ENCODE results near the gene BEST1. TPM values are rescaled to one million over a fixed set of nuclear protein-coding genes. Genes with fewer than 3 reads are reported as not detected.

BEST1 gene
- total and polyA plus RNA-seq, 2 of the 13 experiments (the other 11 are each of a cell fraction or from before 2014, with no cell fraction given): 0.09 to 0.65 TPM

GRCh38 chr11:61971248-61972111 is 21.3 kb downstream of the BEST1 start (continued):
- TF ChIP-seq ZNF264 (CRISPR knock-in tag; IDR thresholded peaks at IDR 0.05) (0 out of 2 replicates have a peak, but pooled peaks have one; percentile 24), ZNF230 (CRISPR knock-in tag; IDR thresholded peaks at IDR 0.05) (0 out of 2 replicates have a peak, but pooled peaks have one; percentile 58), MXD4 (CRISPR knock-in tag; IDR thresholded peaks at IDR 0.05) (peak; percentile 82), HNF1B (CRISPR knock-in tag; IDR thresholded peaks at IDR 0.05) (peak; percentile 57; the same call in 1 of the 2 replicates), ZNF652 (CRISPR knock-in tag; IDR thresholded peaks at IDR 0.05; ENCODE audit: borderline replicate concordance, low read depth) (peak; percentile 8; the same call in 1 of the 2 replicates), THRA (CRISPR knock-in tag; IDR thresholded peaks at IDR 0.05; ENCODE audit: borderline replicate concordance) (no peak), RAD51 (IDR thresholded peaks at IDR 0.05; ENCODE audit: borderline replicate concordance) (no peak), ZNF646 (CRISPR knock-in tag; IDR thresholded peaks at IDR 0.05) (peak; percentile 67; the same call in 1 of the 2 replicates), REL (CRISPR knock-in tag; conservative IDR thresholded peaks at IDR 0.05) (no peak), IRF2 (CRISPR knock-in tag; IDR thresholded peaks at IDR 0.05) (peak; percentile 34), DR1 (CRISPR knock-in tag; IDR thresholded peaks at IDR 0.05) (0 out of 2 replicates have a peak, but pooled peaks have one; percentile 64), ISL2 (CRISPR knock-in tag; IDR thresholded peaks at IDR 0.05) (peak; percentile 57; the same call in 1 of the 2 replicates), ZNF580 (CRISPR knock-in tag; IDR thresholded peaks at IDR 0.05; ENCODE audit: borderline replicate concordance, low read depth) (peak; percentile 74; the same call in 1 of the 2 replicates), ARID3A (IDR thresholded peaks at IDR 0.05; ENCODE audit: low read depth, low read length) (peak; percentile 68; the same call in 1 of the 2 replicates), JUNB (CRISPR knock-in tag; IDR thresholded peaks at IDR 0.05; ENCODE audit: borderline replicate concordance) (peak; percentile 58; the same call in 1 of the 2 replicates), ZNF766 (CRISPR knock-in tag; IDR thresholded peaks at IDR 0.05; ENCODE audit: borderline replicate concordance) (peak; percentile 67), BORCS8-MEF2B (CRISPR knock-in tag; IDR thresholded peaks at IDR 0.05) (peak; percentile 90)
